Measurements from ENCODE around the gene C2orf92.
A peak's percentile ranks its signal among the peaks of the same experiment; 100 is the strongest.
"Not testable (repeated sequence)": the region's sequence is repeated elsewhere in the genome, so short reads cannot be mapped to it uniquely, and the experiment has no call there.

C2orf92 gene

DNA sequence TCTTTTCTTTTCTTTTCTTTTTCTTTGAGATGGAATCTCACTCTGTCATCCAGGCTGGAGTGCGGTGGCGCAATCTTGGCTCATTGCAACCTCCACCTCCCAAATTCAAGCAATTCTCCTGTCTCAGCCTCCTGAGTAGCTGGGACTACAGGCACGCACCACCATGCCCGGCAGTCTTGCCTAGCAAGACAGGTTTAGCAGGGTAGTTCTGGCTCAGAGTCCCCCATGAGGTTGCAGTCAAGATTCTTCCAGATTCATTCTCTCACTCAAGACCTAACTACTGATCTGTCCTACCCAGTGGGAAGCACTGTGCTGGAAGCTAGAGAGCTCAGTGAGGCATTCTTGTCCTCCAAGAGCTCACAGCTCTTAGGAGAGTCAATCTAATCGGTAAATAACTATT, 26.2 kb downstream of the C2orf92 start:
- DNase-seq = no peak

DNA sequence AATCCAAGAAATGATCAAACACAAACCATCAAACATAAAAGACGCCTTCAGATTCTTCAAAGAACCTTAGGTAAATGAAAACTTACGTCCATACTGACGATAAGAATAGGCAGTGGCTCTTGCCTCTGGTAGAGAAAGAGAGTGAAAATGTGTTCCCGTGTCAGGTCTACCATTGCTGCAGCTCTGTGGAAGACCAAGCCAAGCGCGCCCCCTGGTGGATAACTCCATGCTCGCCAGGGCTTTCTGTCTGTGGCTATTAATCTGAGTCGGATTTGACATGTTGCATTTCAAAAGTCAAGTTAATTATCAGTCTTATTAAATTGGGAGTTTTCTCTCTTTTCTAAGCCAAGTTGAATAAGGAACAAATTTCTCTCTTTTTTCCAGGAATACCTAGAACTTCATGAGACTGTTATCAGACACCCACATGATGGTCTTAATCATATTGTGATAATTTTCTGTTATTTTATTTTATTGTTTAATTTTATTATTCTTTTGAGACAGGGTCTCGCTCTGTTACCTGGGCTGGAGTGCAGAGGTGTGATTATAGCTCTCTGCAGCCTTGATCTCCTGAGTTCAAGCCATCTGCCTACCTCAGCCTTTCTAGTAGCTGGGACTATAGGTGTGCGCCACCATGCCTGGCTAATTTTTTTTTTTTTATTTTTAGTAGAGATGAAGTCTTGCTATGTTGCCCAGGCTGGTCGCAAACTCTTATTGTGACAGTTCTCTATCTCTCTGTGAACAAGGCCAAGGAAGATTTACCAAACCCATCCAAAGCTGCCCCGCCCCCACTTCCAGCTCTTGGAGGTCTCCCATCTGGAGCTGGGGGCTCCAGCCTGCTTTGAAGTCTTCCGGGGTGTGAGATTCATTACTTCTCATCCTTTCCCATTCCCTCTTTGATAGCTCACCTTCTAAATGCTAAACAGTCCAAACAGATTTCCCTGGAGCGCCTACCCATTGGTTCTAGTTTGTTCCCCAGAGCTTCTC, 28.0 kb downstream of the C2orf92 start:
- DNase-seq = peak; percentile 15

DNA sequence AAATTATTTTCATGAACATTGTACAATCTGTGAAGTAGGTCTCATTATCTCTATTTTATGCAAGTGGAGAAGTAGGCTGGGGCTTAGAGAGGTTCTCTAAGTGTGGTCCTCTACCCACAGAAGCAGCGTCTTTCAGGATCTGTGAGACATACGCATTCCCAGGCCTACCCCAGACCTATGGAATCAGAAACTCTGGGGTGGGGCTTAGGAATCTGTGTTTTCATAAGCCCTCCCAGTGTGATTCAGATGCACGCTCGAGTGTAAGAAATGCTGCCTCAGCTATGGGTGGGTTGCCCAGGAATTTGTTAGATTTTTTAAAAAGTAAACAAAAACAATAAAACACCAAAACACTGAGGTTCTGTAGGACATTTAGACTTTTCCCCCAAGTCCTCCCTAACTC, 29.0 kb downstream of the C2orf92 start:
- DNase-seq = no peak

- DNase-seq = peak; percentile 24
These were observed 30.4 kb downstream of the C2orf92 start for GRCh38 chr2:97699765-97700444.

DNA sequence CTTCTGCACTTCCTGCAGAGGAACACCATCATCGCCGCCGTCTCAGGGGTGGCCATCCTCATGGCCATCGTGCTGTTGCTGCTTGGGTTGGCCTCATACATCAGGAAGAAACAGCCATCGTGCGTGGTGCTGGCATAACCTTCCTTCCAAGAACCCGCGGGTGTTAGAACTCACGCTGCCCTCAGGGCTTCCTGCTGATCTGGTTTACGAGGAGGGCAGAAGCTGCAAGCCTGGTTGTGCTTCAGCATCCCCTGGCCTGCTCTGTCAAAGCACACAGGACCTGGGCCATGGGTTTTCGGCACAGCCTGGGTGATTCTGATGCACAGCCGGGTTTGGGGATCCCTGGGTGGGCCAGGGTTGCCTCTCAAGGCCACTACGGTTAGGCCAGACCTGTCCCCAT, 31.7 kb downstream of the C2orf92 start:
- DNase-seq = no peak

- DNase-seq = no peak
These were observed 32.4 kb downstream of the C2orf92 start for GRCh38 chr2:97701851-97702465.

GRCh38 chr2:97702731-97703470, 33.4 kb downstream of the C2orf92 start:
- no peak for DNase-seq

DNA sequence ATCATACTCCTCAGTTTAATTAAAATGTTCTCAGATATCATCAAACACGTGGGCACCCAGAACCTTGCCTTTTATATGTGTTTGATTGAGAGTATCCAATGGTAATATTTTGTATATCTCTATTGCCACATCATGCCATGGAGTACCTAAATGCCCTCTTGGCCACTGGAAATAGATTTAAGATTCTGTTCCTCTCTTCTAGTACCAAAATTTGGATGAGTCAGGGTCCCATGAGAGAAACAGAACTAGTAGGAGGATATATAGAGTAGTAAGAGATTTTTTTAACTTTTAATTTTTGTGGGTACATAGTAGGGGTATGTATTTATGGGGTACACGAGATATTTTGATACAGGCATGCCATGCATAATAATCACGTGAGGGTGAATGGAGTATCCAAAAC, 34.2 kb downstream of the C2orf92 start:
- no peak for DNase-seq

GRCh38 chr2:97704989-97705388, 35.5 kb downstream of the C2orf92 start:
- no peak for DNase-seq

GRCh38 chr2:97706112-97706511, 36.6 kb downstream of the C2orf92 start:
- DNase-seq = no peak

GRCh38 chr2:97706708-97707345, 37.3 kb downstream of the C2orf92 start:
- DNase-seq = no peak

DNA sequence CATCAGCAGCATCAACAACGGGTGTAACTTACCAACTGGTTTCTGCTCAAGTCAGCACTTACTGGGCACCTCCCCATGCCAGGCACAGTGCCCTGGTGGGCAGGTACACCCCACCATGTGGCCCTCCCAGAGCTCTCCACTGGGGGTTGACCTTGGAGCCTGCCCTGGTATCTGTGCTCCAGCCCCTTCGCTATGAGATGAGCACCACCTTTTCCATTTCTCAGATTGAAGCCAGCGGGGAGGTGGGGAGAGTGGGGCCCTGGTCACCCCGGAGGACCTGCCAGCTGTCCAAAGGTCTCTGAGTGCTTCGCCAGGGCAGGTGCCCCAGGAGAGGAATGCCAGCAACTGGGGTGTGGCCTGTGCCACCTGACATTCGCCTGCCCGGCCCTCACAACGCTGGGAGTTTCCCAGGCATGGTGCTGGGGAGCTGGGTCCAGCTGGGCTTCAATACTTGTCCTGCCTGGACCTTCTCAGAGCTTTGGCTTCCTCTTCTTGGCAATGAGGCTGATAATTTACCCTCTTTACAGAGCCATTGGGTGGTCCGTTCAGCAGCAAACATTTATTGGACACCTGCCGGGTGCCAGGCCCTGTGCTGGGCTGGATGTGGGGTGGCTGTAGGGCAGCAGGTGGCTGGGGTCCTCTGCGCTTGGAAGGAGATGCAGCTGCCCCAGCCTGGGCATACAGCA, 38.0 kb downstream of the C2orf92 start:
- DNase-seq = no peak

DNA sequence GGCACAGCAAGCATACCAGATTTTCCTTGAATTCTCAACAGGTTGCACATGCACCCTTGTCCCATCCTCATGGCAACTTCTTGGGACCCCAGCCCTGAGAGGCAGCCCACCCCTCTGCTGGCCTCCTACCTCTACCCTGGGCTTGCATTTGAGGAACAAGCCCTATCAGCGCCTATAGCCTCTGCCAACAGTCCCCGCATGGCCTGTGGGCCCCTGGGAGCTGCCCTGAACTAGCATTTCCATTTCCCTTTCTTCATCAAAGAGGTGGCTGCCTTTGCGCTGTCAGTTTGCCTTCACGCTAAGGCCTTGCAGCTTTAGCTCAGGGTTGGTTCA, 38.5 kb downstream of the C2orf92 start:
- no peak for DNase-seq

GRCh38 chr2:97708608-97709007, 39.1 kb downstream of the C2orf92 start:
- no peak for DNase-seq

GRCh38 chr2:97711394-97711711, 41.8 kb downstream of the C2orf92 start:
- no peak for DNase-seq

GRCh38 chr2:97712175-97712574, 42.7 kb downstream of the C2orf92 start:
- DNase-seq = not testable (repeated sequence)

DNA sequence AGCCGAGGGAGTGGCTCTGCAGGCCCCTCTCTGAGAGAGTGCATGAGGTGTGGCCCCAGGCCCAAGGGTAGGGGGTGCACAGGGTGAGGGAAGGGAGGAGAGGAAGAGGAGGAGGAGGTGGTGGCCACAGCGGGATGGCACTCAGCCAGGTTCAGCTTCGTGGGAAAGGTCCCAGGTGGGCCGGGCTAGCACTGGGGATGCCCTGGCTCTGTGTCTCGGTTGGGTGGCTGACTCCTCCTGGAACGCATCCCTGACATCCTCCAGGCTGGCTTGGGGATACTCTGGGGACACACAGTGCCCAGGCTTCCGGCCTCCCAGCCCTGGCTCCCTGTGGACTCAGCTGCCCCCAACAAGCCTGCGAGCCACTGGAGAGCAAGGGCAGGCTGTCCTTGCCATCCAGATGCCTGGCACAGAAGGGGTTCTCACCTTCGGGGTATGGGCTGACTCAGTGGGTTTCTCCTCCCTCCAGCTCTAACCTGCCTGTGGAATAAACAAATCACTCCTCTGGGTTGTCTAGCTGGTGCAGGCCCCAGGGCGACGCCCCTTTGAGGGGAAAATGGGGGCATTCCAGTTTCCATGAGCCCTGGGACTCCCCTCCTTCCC, 43.3 kb downstream of the C2orf92 start:
- no peak for DNase-seq

DNA sequence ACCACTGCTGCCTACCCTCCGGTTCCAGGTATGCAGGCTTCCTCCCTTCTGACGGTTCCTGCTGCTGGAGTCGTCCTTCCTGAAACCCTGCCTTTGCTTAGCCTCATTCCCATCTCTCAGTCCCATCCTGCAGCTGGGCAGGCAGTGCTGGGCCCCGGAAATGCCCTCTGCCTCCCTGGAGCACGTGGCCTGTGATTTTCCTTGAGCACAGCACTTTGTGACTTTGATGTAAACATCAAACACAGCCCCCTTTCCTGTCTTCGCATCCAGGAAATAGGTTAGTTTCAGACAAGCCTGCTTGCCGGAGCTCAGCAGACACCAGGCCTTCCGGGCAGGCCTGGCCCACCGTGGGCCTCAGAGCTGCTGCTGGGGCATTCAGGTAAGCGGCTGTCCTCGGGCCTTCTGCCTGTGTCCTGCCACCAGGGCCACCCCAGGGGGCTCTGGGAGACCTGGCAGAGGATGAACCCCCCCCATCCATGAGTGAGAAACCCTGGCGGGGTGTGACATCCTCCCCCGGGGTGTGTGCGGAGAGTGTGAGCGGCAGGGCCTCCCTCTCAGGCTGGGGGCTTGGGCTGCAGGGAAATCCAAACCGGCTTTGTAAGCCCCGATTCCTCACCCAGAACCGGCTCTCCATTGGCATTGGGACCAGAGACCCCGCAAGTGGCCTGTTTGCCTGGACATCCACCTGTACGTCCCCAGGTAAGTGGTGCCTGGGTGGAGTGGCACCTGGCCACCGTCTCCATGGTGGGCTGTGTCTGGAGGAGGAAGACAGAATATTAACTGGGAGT, 44.0 kb downstream of the C2orf92 start, which contains the start of gene ZAP70:
TSS of gene ZAP70 (plus strand) at position 281 of the 788 bp plus-strand sequence. CDS start 10,461 bp downstream, outside the sequence.
- no peak for DNase-seq

- no peak for DNase-seq
These were observed 44.8 kb downstream of the C2orf92 start for GRCh38 chr2:97714084-97714949.

Data from NCI-H1417 treated with DMSO at 0.1 percent for 48 hours (cell line).